Epithelial cell of proximal tubule (primary cell): ENCODE results near the gene MAD2L2. TPM values are rescaled to one million over a fixed set of nuclear protein-coding genes. Genes with fewer than 3 reads are reported as not detected.

Source experiments
- DNase-seq: peaks from one replicate; pipeline ENCODE4 v3.0.0-alpha.2; 2011; ENCODE audit warnings: low read depth
- H3K4me3 ChIP-seq: 2 replicates; pipeline ENCODE4 v1.5.1; 2011; ENCODE audit warnings: low read depth, mild to moderate bottlenecking, low read length
- CTCF ChIP-seq: conservative IDR thresholded peaks from 2 replicates; pipeline ENCODE4 v1.5.1; 2012; ENCODE audit warnings: low read depth, mild to moderate bottlenecking, low read length
- total RNA-seq: library from RNA; depleted of rRNA; stranded (reverse); fragments of >200 nt; gene quantifications from 2 replicates; pipeline ENCODE4 v1.2.3, GENCODE V29; 2015

The MAD2L2 gene
- total RNA-seq, 1 donor from 2014 or later = 127 TPM

- H3K4me3 ChIP-seq = no peak overlapping the region
- DNase-seq = no peak
- TF ChIP-seq CTCF = no peak
Measured at GRCh38 chr1:11661103-11661502, 19.8 kb downstream of the MAD2L2 start.

- DNase-seq = no peak
- TF ChIP-seq CTCF = no peak
- no peak overlapping the region for H3K4me3 ChIP-seq
Measured at GRCh38 chr1:11659748-11660147, 21.2 kb downstream of the MAD2L2 start.

- no peak for TF ChIP-seq CTCF
Measured at GRCh38 chr1:11658542-11658941, 22.4 kb downstream of the MAD2L2 start.

GRCh38 chr1:11657654-11658053 is 23.3 kb downstream of the MAD2L2 start:
- no peak for DNase-seq

More at GRCh38 chr1:11658542-11658941, 22.4 kb downstream of the MAD2L2 start:
- no peak for DNase-seq
- no peak overlapping the region for H3K4me3 ChIP-seq

GRCh38 chr1:11654939-11655808 is 25.8 kb downstream of the MAD2L2 start:
- no peak for DNase-seq
- TF ChIP-seq CTCF = no peak
- peak overlapping the region; percentile 62 for H3K4me3 ChIP-seq

More at GRCh38 chr1:11657654-11658053, 23.3 kb downstream of the MAD2L2 start:
- no peak for TF ChIP-seq CTCF
- no peak overlapping the region for H3K4me3 ChIP-seq

- no peak for DNase-seq
- H3K4me3 ChIP-seq = peak within 1 kb of the TSS; percentile 68
- TF ChIP-seq CTCF = no peak
Measured at GRCh38 chr1:11654137-11654938, 26.6 kb downstream of the MAD2L2 start, which contains the start of the genes FBXO2 and FBXO44. TSS of gene FBXO2 (minus strand) at chr1:11654429. CDS start at chr1:11654340, 89 bp downstream. TSS of gene FBXO44 (plus strand) at chr1:11654877. CDS start at chr1:11655836, 959 bp downstream.
